ENCODE measurements around the gene GGACT.
"Not testable (repeated sequence)": the region's sequence is repeated elsewhere in the genome, so short reads cannot be mapped to it uniquely, and the experiment has no call there.

GGACT gene

GRCh38 chr13:100619940-100620339, 31.4 kb upstream of the GGACT start:
- Mint-ChIP-seq H3K9me3 (peaks cover 29% of the 10 kb centered on the region), H3K27me3 (ENCODE audit: low read depth) (no peaks in the 10 kb centered on the region), H3K4me3 (no peak overlapping the region), H3K27ac (no peak overlapping the region), H3K36me3 (ENCODE audit: low read depth) (peaks cover 74% of the 10 kb centered on the region), H3K4me1 (no peaks in the 10 kb centered on the region)
- TF ChIP-seq CTCF (IDR thresholded peaks at IDR 0.05; ENCODE audit: unreplicated experiment in 3 of 3) = no peak

GRCh38 chr13:100618897-100619296, 30.3 kb upstream of the GGACT start:
- peaks cover 29% of the 10 kb centered on the region for H3K9me3 Mint-ChIP-seq
- H3K27ac Mint-ChIP-seq; H3K27me3 Mint-ChIP-seq (ENCODE audit: low read depth); H3K4me3 Mint-ChIP-seq; H3K4me1 Mint-ChIP-seq: not testable (repeated sequence)
- H3K36me3 Mint-ChIP-seq (ENCODE audit: low read depth) = peaks cover 65% of the 10 kb centered on the region

DNA sequence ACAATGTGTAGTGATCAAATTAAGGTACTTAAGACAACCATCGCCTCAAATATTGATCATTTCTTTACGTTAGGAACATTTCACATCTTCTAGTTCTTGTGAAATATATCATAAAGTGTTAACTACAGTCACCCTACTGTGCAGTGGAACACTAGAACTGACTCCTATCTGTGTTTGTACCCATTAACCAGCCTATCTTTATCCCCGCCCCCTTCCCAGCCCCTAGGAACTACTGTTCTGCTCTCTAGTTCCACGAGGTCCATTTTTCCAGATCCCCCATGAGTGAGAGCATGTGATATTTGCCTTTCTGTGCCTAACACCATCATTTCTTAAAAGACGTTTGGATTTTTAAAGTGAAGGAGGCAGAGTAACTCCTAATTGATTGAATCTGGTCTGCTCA, 24.4 kb upstream of the GGACT start:
- Mint-ChIP-seq H3K36me3 (ENCODE audit: low read depth) (peaks cover 41% of the 10 kb centered on the region), H3K27me3 (ENCODE audit: low read depth) (peaks cover 4% of the 10 kb centered on the region), H3K4me3 (no peak overlapping the region), H3K27ac (no peak overlapping the region), H3K9me3 (peaks cover 12% of the 10 kb centered on the region), H3K4me1 (no peaks in the 10 kb centered on the region)
- no peak for TF ChIP-seq CTCF (IDR thresholded peaks at IDR 0.05; ENCODE audit: unreplicated experiment in 3 of 3)

- Mint-ChIP-seq H3K36me3 (ENCODE audit: low read depth) (peaks cover 40% of the 10 kb centered on the region), H3K4me3 (no peak overlapping the region), H3K27ac (no peak overlapping the region), H3K9me3 (peaks cover 4% of the 10 kb centered on the region), H3K27me3 (ENCODE audit: low read depth) (peaks cover 5% of the 10 kb centered on the region), H3K4me1 (no peaks in the 10 kb centered on the region)
- no peak for TF ChIP-seq CTCF (IDR thresholded peaks at IDR 0.05; ENCODE audit: unreplicated experiment in 3 of 3)
Measured at GRCh38 chr13:100611678-100612492, 23.3 kb upstream of the GGACT start.

DNA sequence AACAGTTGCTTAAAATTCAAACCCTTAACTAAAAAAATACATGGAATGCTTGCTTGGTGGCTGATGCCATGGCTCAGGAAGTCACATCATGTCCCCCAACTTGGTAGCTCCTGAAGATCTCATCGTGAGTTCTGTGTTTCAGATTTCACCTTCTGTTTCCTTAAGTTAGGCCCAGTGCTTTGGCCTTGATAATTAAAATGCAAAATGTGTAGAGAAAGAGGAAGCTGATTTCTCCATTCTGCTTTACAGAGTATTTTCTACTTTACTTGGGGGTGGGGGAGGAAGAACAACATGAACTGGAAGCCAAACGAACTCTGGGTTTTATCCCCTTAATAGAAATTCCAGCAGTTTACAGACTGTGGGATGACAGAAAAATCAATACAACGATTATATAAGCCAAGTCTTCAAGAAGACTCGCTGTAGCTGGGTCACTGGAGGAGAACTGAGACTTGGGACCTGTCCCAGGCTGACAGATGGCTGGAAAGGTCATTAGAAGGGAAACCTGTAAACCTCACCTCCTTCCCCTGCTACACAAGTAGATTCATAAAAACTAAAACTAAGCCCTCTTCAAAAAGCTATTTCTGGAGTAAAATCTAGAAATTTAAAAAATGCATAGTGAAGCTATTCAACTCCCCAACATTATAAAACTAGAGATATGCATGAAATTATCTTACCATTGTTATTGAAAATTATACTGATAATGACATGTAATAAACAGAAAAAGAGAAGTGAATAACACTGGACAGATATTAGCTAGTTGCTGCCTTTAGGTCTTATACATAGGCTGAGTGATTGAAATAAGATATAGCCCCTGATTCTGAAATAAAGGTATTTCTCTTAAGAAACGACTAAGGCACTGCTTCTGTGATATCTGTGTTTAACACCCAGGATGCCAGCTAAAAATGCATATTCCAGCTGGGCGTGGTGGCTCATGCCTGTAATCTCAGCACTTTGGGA, 22.1 kb upstream of the GGACT start:
- Mint-ChIP-seq H3K9me3 (no peaks in the 10 kb centered on the region), H3K27me3 (ENCODE audit: low read depth) (peaks cover 5% of the 10 kb centered on the region), H3K4me1 (peaks cover 1% of the 10 kb centered on the region), H3K4me3 (no peak overlapping the region), H3K36me3 (ENCODE audit: low read depth) (peaks cover 41% of the 10 kb centered on the region), H3K27ac (no peak overlapping the region)
- no peak for TF ChIP-seq CTCF (IDR thresholded peaks at IDR 0.05; ENCODE audit: unreplicated experiment in 3 of 3)

DNA sequence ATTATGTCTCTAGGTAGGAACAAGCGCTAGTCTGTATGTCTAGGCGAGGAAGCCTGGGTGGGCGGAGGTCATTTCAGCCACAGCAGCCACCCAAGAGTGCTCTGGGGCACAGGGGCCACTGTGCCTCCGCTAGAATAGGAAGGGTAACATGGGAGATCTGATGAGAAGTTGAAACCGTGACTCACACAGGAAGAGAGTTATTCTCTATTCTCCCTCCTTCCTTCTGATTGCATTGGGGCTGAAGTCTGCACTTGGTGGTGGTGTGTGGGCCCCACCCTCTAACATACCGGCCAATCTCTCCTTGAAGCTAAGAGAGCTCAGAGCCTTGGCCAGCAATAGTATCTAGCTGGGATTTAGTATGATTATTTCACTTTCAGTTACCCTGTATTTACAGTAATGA, 20.3 kb upstream of the GGACT start:
- TF ChIP-seq CTCF (IDR thresholded peaks at IDR 0.05; ENCODE audit: unreplicated experiment in 3 of 3) = no peak
- Mint-ChIP-seq H3K27ac (no peak overlapping the region), H3K4me1 (peaks cover 19% of the 10 kb centered on the region), H3K36me3 (ENCODE audit: low read depth) (peaks cover 56% of the 10 kb centered on the region), H3K4me3 (no peak overlapping the region), H3K27me3 (ENCODE audit: low read depth) (peaks cover 5% of the 10 kb centered on the region), H3K9me3 (no peaks in the 10 kb centered on the region)

Data from nephron (organoid).